Neural progenitor cell (in vitro differentiated cells): ENCODE measurements around the gene LARGE2. TPM values are rescaled to one million over a fixed set of nuclear protein-coding genes. Genes with fewer than 3 reads are reported as not detected.

Source experiments
- DNase-seq: peaks from one replicate; pipeline ENCODE4 v3.0.0-alpha.2; 2016; ENCODE audit warnings: low spot score
- H2AFZ ChIP-seq: fragments of 200-600 bp; sonication (generic); replicated peaks from 2 replicates; pipeline ENCODE4 v1.6.1; 2016; ENCODE audit warnings: antibody characterized with exemption
- H3F3A ChIP-seq: fragments of 200-600 bp; sonication (generic); 2 replicates; pipeline ENCODE4 v1.6.1; 2016; ENCODE audit warnings: antibody characterized with exemption, low read depth
- H3K27ac ChIP-seq: fragments of 200-600 bp; sonication (generic); 2 replicates; pipeline ENCODE4 v1.5.1; 2016; ENCODE audit warnings: mild to moderate bottlenecking
- H3K27me3 ChIP-seq: fragments of 200-600 bp; sonication (generic); 2 replicates; pipeline ENCODE4 v1.6.1; 2016; ENCODE audit warnings: mild to moderate bottlenecking, moderate library complexity
- H3K36me3 ChIP-seq: fragments of 200-600 bp; sonication (generic); 2 replicates; pipeline ENCODE4 v1.5.1; 2016
- H3K4me1 ChIP-seq: fragments of 200-600 bp; sonication (generic); 2 replicates; pipeline ENCODE4 v1.6.1; 2016; ENCODE audit warnings: mixed run types
- H3K4me2 ChIP-seq: fragments of 200-600 bp; sonication (generic); 2 replicates; pipeline ENCODE4 v1.6.1; 2016
- H3K4me3 ChIP-seq: fragments of 200-600 bp; sonication (generic); 2 replicates; pipeline ENCODE4 v1.5.1; 2016
- H3K79me2 ChIP-seq: fragments of 200-600 bp; sonication (generic); 2 replicates; pipeline ENCODE4 v1.6.1; 2016; ENCODE audit warnings: low read depth
- H3K9ac ChIP-seq: fragments of 200-600 bp; sonication (generic); 2 replicates; pipeline ENCODE4 v1.6.1; 2016
- H3K9me3 ChIP-seq: fragments of 200-600 bp; sonication (generic); 2 replicates; pipeline ENCODE4 v1.5.1; 2016; ENCODE audit warnings: low read depth
- H4K20me1 ChIP-seq: fragments of 200-600 bp; sonication (generic); 2 replicates; pipeline ENCODE4 v1.6.1; 2016; ENCODE audit warnings: low read depth
- H3K27ac Mint-ChIP-seq: 3 replicates; pipeline ENCODE4 v1.8.0; 2021; ENCODE audit warnings: mixed read lengths
- H3K27me3 Mint-ChIP-seq: 2 replicates; pipeline ENCODE4 v1.8.0; 2022; ENCODE audit warnings: low read depth, mild to moderate bottlenecking, inconsistent platforms, moderate library complexity, mixed read lengths; ENCODE audit not compliant: insufficient read depth
- H3K36me3 Mint-ChIP-seq: 3 replicates; pipeline ENCODE4 v1.8.0; 2021; ENCODE audit warnings: mixed read lengths
- H3K4me1 Mint-ChIP-seq: 3 replicates; pipeline ENCODE4 v1.8.0; 2021; ENCODE audit warnings: mixed read lengths
- H3K4me3 Mint-ChIP-seq: 3 replicates; pipeline ENCODE4 v1.8.0; 2021; ENCODE audit warnings: mild to moderate bottlenecking, moderate library complexity, mixed read lengths
- H3K9me3 Mint-ChIP-seq: 3 replicates; pipeline ENCODE4 v1.8.0; 2020; ENCODE audit warnings: mixed read lengths
- CTCF ChIP-seq: fragments of 200-600 bp; sonication (generic); IDR thresholded peaks from 2 replicates; pipeline ENCODE4 v1.5.1; 2017; ENCODE audit warnings: antibody characterized with exemption, mild to moderate bottlenecking
- EZH2 ChIP-seq: fragments of 200-600 bp; sonication (generic); IDR thresholded peaks from 2 replicates; pipeline ENCODE4 v1.6.1; 2017; ENCODE audit warnings: antibody characterized with exemption, mild to moderate bottlenecking, moderate library complexity
- EZH2phosphoT487 ChIP-seq: fragments of 200-600 bp; sonication (generic); IDR thresholded peaks from 2 replicates; pipeline ENCODE4 v1.6.1; 2017; ENCODE audit warnings: antibody characterized with exemption
- total RNA-seq: library from RNA; depleted of rRNA; stranded (reverse); fragments of >200 nt; gene quantifications from 2 replicates; pipeline ENCODE4 v1.2.3, GENCODE V29; 2015; ENCODE audit warnings: low replicate concordance

LARGE2 gene
- total RNA-seq: 5.0 and 13.4 TPM in 2 replicates

DNA sequence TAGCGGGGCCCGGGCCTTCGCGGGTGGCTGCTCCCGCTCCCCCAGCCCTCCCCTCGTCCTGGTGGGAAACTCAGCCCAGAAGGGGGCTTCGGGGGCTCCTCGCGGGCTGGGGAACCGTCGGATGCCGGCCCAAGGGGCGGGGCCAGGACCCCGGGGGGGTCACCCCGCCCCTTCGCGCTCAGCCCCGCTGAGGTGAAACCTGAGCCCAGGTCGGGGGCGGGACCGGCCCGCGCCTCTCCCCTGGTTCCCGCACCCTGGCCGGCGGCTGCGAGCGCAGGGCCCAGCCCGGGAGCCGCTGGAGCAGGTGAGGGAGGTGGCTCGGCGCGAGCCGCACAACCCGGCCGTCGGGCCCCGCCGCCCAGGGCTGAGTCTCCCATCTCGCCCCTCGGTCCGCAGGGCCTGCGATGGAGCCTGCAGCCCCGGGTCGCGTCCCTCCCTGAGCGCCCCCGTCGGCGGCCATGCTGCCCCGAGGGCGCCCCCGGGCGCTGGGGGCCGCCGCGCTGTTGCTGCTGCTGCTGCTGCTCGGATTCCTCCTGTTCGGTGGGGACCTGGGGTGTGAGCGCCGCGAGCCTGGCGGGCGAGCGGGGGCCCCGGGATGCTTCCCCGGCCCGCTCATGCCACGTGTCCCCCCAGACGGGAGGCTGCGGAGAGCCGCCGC, at the start of gene LARGE2:
LARGE2 (plus strand) TSS at position 232 of the 658 bp plus-strand sequence; CDS start at position 459, 227 bp downstream.
- Histone ChIP-seq H3K9me3 (no peaks in the 10 kb centered on the region), H3F3A (peaks cover 50% of the 10 kb centered on the region), H3K27ac (no peak within 1 kb of the TSS), H3K4me3 (peak within 1 kb of the TSS; percentile 61), H3K36me3 (no peaks in the 10 kb centered on the region), H2AFZ (peak within 1 kb of the TSS; percentile 87), H4K20me1 (peaks cover 10% of the 10 kb centered on the region), H3K9ac (no peak within 1 kb of the TSS), H3K4me2 (peak within 1 kb of the TSS; percentile 82), H3K27me3 (peaks cover 10% of the 10 kb centered on the region), H3K4me1 (peaks cover 32% of the 10 kb centered on the region), H3K79me2 (peaks cover 5% of the 10 kb centered on the region)
- peaks cover 40% of the 10 kb centered on the region for H3K4me1 Mint-ChIP-seq
- peak; percentile 89 for DNase-seq
- H3K36me3 Mint-ChIP-seq: no peaks in the 10 kb centered on the region
- TF ChIP-seq EZH2phosphoT487 (no peak), EZH2 (no peak), CTCF (no peak)
- peak within 1 kb of the TSS; percentile 58 for H3K27ac Mint-ChIP-seq
- H3K9me3 Mint-ChIP-seq: no peaks in the 10 kb centered on the region
- peaks cover 38% of the 10 kb centered on the region for H3K27me3 Mint-ChIP-seq
- peak within 1 kb of the TSS; percentile 80 for H3K4me3 Mint-ChIP-seq

- no peak for TF ChIP-seq EZH2phosphoT487
- no peak overlapping the region for H3K27ac Mint-ChIP-seq
- Histone ChIP-seq H3F3A (peaks cover 4% of the 10 kb centered on the region), H3K27me3 (no peaks in the 10 kb centered on the region), H3K27ac (no peak overlapping the region), H3K9ac (no peak overlapping the region), H3K4me2 (peak overlapping the region; percentile 38), H3K9me3 (no peaks in the 10 kb centered on the region), H2AFZ (no peak overlapping the region), H3K4me3 (no peak overlapping the region), H4K20me1 (no peaks in the 10 kb centered on the region), H3K79me2 (no peaks in the 10 kb centered on the region), H3K4me1 (peaks cover 20% of the 10 kb centered on the region), H3K36me3 (no peaks in the 10 kb centered on the region)
- H3K9me3 Mint-ChIP-seq: no peaks in the 10 kb centered on the region
- H3K4me3 Mint-ChIP-seq: no peak overlapping the region
- H3K4me1 Mint-ChIP-seq: peaks cover 14% of the 10 kb centered on the region
- DNase-seq: peak; percentile 77
- H3K36me3 Mint-ChIP-seq: peaks cover under 1% of the 10 kb centered on the region
- no peaks in the 10 kb centered on the region for H3K27me3 Mint-ChIP-seq
Measured at GRCh38 chr11:45876401-45876800, 46.1 kb upstream of the LARGE2 start.

DNA sequence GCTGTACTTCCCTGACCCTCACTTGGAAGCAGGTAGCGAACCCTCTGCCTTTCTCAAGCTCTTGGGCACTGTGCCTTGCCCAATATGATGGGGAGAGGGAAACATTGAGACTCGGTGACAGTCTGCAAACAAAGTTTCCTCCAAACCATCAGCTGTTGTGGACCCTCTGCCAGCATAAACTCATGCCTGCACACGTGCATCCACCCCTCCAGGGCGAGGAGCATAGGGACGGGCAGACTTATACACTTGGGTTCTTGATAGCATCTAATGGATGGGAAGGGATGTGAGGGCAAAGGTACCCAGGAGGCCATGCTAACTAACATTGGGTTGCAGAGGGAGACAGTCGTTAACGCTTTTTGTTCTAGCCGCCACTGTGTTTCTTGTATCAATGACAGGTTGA, 45.2 kb upstream of the LARGE2 start:
- Histone ChIP-seq H4K20me1 (no peaks in the 10 kb centered on the region), H3F3A (peaks cover 4% of the 10 kb centered on the region), H3K9ac (no peak overlapping the region), H3K36me3 (no peaks in the 10 kb centered on the region), H3K27ac (no peak overlapping the region), H3K9me3 (no peaks in the 10 kb centered on the region), H3K27me3 (no peaks in the 10 kb centered on the region), H3K4me3 (no peak overlapping the region), H2AFZ (no peak overlapping the region), H3K4me1 (peaks cover 20% of the 10 kb centered on the region), H3K4me2 (peak overlapping the region; percentile 38), H3K79me2 (no peaks in the 10 kb centered on the region)
- peaks cover 1% of the 10 kb centered on the region for H3K36me3 Mint-ChIP-seq
- peaks cover 14% of the 10 kb centered on the region for H3K4me1 Mint-ChIP-seq
- H3K27ac Mint-ChIP-seq: no peak overlapping the region
- TF ChIP-seq EZH2 (no peak), CTCF (no peak), EZH2phosphoT487 (no peak)
- no peak overlapping the region for H3K4me3 Mint-ChIP-seq
- no peak for DNase-seq
- no peaks in the 10 kb centered on the region for H3K27me3 Mint-ChIP-seq
- H3K9me3 Mint-ChIP-seq: no peaks in the 10 kb centered on the region

DNA sequence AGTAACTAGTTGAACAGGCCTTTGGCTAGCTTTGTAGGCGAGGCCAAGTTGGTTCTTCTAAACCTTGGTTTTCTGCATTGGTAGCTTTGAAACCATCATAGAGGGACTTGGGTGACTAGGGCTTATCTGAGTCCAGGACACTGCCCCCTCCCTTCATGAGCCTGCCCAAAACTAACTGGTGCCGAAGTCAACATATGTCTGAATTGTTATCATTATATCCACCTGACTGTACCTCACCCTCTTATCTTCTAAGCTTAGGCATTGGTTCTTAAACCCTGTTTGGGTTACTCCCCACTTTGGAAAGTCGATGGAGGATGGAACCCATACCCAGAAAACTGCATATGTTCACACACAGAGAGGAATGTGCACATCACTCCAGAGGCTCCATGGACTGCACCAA, 44.6 kb upstream of the LARGE2 start:
- no peak overlapping the region for H3K27ac Mint-ChIP-seq
- no peak overlapping the region for H3K4me3 ChIP-seq
- H4K20me1 ChIP-seq: no peaks in the 10 kb centered on the region
- H3K9me3 Mint-ChIP-seq: no peaks in the 10 kb centered on the region
- DNase-seq: no peak
- H3K27me3 ChIP-seq: no peaks in the 10 kb centered on the region
- peaks cover 4% of the 10 kb centered on the region for H3F3A ChIP-seq
- TF ChIP-seq CTCF (no peak), EZH2phosphoT487 (no peak), EZH2 (no peak)
- H3K9me3 ChIP-seq: no peaks in the 10 kb centered on the region
- H3K27me3 Mint-ChIP-seq: no peaks in the 10 kb centered on the region
- peaks cover 20% of the 10 kb centered on the region for H3K4me1 ChIP-seq
- H3K27ac ChIP-seq: no peak overlapping the region
- H3K4me3 Mint-ChIP-seq: no peak overlapping the region
- peaks cover 4% of the 10 kb centered on the region for H3K36me3 Mint-ChIP-seq
- H3K4me1 Mint-ChIP-seq: peaks cover 14% of the 10 kb centered on the region
- no peak overlapping the region for H2AFZ ChIP-seq
- no peaks in the 10 kb centered on the region for H3K36me3 ChIP-seq
- no peak overlapping the region for H3K4me2 ChIP-seq
- H3K9ac ChIP-seq: no peak overlapping the region
- H3K79me2 ChIP-seq: no peaks in the 10 kb centered on the region
